ENCODE data around the gene PDE4D. TPM values are rescaled to one million over a fixed set of nuclear protein-coding genes. Genes with fewer than 3 reads are reported as not detected.

PDE4D gene
- total RNA-seq, 1 experiment from 2014 or later, result 2.1 TPM

GRCh38 chr5:58926541-58926935, 967.0 kb downstream of the PDE4D start:
- TF ChIP-seq CTCF (conservative IDR thresholded peaks at IDR 0.05), result no peak
- H3K4me3 Mint-ChIP-seq, result no peak overlapping the region
- no CpG with 5 or more reads among the region's 6 CpGs for WGBS (ENCODE audit: extremely low coverage, insufficient read length, low lambda C conversion rate)

More at GRCh38 chr5:58926541-58926935, 967.0 kb downstream of the PDE4D start:
- no peaks in the 10 kb centered on the region for H4K20me1 ChIP-seq (ENCODE audit: control insufficient read depth, insufficient read depth, insufficient read length)
- no peak overlapping the region for H4K5ac ChIP-seq (ENCODE audit: insufficient read length, low read depth, low read length)
- H3K23ac ChIP-seq (ENCODE audit: insufficient read length, low read depth, low read length), result no peak overlapping the region
- no peak overlapping the region for H3K9ac ChIP-seq (ENCODE audit: extremely low read depth, insufficient read length, low read length)
- no peak overlapping the region for H4K91ac ChIP-seq (ENCODE audit: insufficient read length, low read depth, low read length)
- H3K4ac ChIP-seq (ENCODE audit: low read depth, low read length), result no peak overlapping the region
- no peak overlapping the region for H2BK15ac ChIP-seq (ENCODE audit: low read depth, low read length)
- no peak overlapping the region for H4K8ac ChIP-seq (replicated peaks; ENCODE audit: insufficient read length, low read depth, low read length)
- Mint-ChIP-seq H3K27ac (no peak overlapping the region), H3K4me1 (peaks cover 41 to 44% of the 10 kb centered on the region in 2 experiments), H3K36me3 (ENCODE audit: insufficient read depth in 1 of 3, low read depth in 3 of 3) (no peaks in the 10 kb centered on the region), H3K9me3 (no peaks in the 10 kb centered on the region), H3K27me3 (ENCODE audit: low read depth) (peaks cover 29% of the 10 kb centered on the region)
- no peak overlapping the region for H2BK12ac ChIP-seq (ENCODE audit: insufficient read length, low read depth, low read length)
- H2AK5ac ChIP-seq (ENCODE audit: insufficient read length, low read length), result no peak overlapping the region
- H2BK5ac ChIP-seq (ENCODE audit: insufficient read length, low read length), result no peak overlapping the region
- peaks cover 7% of the 10 kb centered on the region for H3K4me1 ChIP-seq (ENCODE audit: insufficient read depth, low read length)
- no peaks in the 10 kb centered on the region for H3K27me3 ChIP-seq (ENCODE audit: insufficient read depth, low read length)
- no peak overlapping the region for H2AFZ ChIP-seq (ENCODE audit: low read length)
- H3K79me1 ChIP-seq (ENCODE audit: insufficient read depth, low read depth, low read length, poor library complexity, severe bottlenecking), result no peaks in the 10 kb centered on the region
- H3K56ac ChIP-seq (ENCODE audit: insufficient read length, low read depth, low read length), result no peak overlapping the region
- H3K9me3 ChIP-seq (ENCODE audit: control insufficient read depth, low read depth, low read length), result no peaks in the 10 kb centered on the region
- H3K14ac ChIP-seq (ENCODE audit: insufficient read depth, low read length), result no peak overlapping the region
- H3K79me2 ChIP-seq (ENCODE audit: insufficient read depth, low read length), result no peaks in the 10 kb centered on the region
- H3K4me2 ChIP-seq (ENCODE audit: insufficient read depth, insufficient read length, low read length), result no peak overlapping the region
- no peak overlapping the region for H3T11ph ChIP-seq (ENCODE audit: low read length)
- no peak overlapping the region for H2BK120ac ChIP-seq (ENCODE audit: low read depth, low read length, poor library complexity, severe bottlenecking)
- DNase-seq, result no peak
- H3K23me2 ChIP-seq (ENCODE audit: insufficient read length, low read depth, low read length, poor library complexity, severe bottlenecking), result no peaks in the 10 kb centered on the region
- no peak overlapping the region for H3K18ac ChIP-seq (ENCODE audit: insufficient read length, low read depth, low read length)
- H3K27ac ChIP-seq (ENCODE audit: insufficient read length, low read depth, low read length), result no peak overlapping the region
- no peak overlapping the region for H2BK20ac ChIP-seq (ENCODE audit: low read depth, low read length, poor library complexity, severe bottlenecking)
